ENCODE data around the gene CA7. TPM values are rescaled to one million over a fixed set of nuclear protein-coding genes. Genes with fewer than 3 reads are reported as not detected.

The CA7 gene
- total RNA-seq, 4 donors from 2014 or later = not detected

DNA sequence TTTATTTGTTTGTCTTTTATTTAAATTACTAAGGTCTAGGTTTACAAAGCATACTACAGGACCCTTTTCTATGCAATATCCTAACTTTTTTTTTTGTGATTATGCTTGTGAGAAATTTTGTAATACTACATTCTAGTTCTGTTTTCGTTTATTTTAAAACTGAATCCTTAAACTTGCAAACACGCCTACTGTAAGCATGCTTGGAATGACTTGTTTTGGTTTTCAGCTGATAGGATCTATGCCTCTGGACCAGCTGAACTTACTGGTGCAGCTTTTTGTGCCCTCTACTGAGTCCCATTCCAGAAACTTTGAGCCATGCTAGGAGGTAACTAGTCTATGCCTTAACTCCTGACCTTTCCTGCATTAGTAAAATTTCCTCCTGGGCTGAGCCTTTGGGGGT, 42.1 kb downstream of the CA7 start:
- ATAC-seq = no peak
- Histone ChIP-seq H3K9me3 (no peaks in the 10 kb centered on the region), H3K4me1 (peaks cover 0 to 10% (median 0%) of the 10 kb centered on the region in 3 donors), H3K27ac (no peak overlapping the region), H3K27me3 (no peaks in the 10 kb centered on the region), H3K36me3 (peaks cover 0 to 48% of the 10 kb centered on the region in 2 donors), H3K4me3 (no peak overlapping the region)
- no peak for TF ChIP-seq EP300 (IDR thresholded peaks at IDR 0.05)
- no peak for TF ChIP-seq CTCF (IDR thresholded peaks at IDR 0.05)
- TF ChIP-seq POLR2A (IDR thresholded peaks at IDR 0.05) = no peak
- TF ChIP-seq POLR2AphosphoS5 (IDR thresholded peaks at IDR 0.05) = no peak
- WGBS, 2 donors (ENCODE audit: low coverage in 1 of 2) = 45 to 64% methylated on average over 2 of the region's 2 CpGs

DNA sequence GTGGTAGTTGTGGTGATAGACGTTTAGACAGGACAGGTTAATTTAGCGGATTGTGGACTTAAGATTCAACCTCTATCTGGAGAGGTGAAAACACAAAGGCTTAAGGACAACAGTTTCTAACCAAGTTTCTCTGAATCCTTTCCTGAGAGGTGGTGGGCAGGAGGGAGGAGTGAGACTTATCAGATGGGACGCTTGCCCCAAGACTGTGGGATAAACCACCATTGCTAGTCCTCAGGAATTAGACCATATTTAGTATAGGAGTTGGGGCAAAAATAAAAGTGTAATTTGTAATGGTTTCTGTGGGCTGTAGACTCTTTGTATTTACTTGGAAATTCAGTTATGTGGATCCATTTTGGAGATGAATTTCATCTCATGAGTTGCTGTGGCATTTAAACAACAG, 42.7 kb downstream of the CA7 start:
- no peak for TF ChIP-seq EP300 (IDR thresholded peaks at IDR 0.05)
- TF ChIP-seq POLR2AphosphoS5 (IDR thresholded peaks at IDR 0.05) = no peak
- TF ChIP-seq CTCF (IDR thresholded peaks at IDR 0.05) = no peak
- Histone ChIP-seq H3K4me3 (no peak overlapping the region), H3K27ac (no peak overlapping the region), H3K9me3 (no peaks in the 10 kb centered on the region), H3K4me1 (peaks cover 0 to 4% (median 0%) of the 10 kb centered on the region in 3 donors), H3K36me3 (peaks cover 0 to 50% of the 10 kb centered on the region in 2 donors), H3K27me3 (no peaks in the 10 kb centered on the region)
- ATAC-seq = no peak
- 68 to 83% methylated on average over 1 to 2 of the region's 3 CpGs for WGBS, 2 donors (ENCODE audit: low coverage in 1 of 2)

GRCh38 chr16:66888647-66889615, 44.7 kb downstream of the CA7 start:
- no peaks in the 10 kb centered on the region for H3K4me1 ChIP-seq
- no peak overlapping the region for H3K4me3 ChIP-seq
- 90 to 91% methylated on average over 6 of the region's 6 CpGs for WGBS, 2 donors (ENCODE audit: low coverage in 1 of 2)
- H3K27ac ChIP-seq = no peak overlapping the region
- H3K36me3 ChIP-seq = peaks cover 0 to 42% of the 10 kb centered on the region in 2 donors
- no peaks in the 10 kb centered on the region for H3K9me3 ChIP-seq
- TF ChIP-seq CTCF (IDR thresholded peaks at IDR 0.05) (no peak), EP300 (IDR thresholded peaks at IDR 0.05) (no peak), POLR2A (IDR thresholded peaks at IDR 0.05) (no peak), POLR2AphosphoS5 (IDR thresholded peaks at IDR 0.05) (no peak)
- ATAC-seq = no peak
- H3K27me3 ChIP-seq = no peaks in the 10 kb centered on the region

GRCh38 chr16:66889622-66890021, 45.4 kb downstream of the CA7 start:
- no peak for ATAC-seq
- Histone ChIP-seq H3K36me3 (peaks cover 0 to 35% of the 10 kb centered on the region in 2 donors), H3K27ac (no peak overlapping the region), H3K9me3 (no peaks in the 10 kb centered on the region), H3K27me3 (no peaks in the 10 kb centered on the region), H3K4me3 (no peak overlapping the region), H3K4me1 (no peaks in the 10 kb centered on the region)
- TF ChIP-seq EP300 (IDR thresholded peaks at IDR 0.05) (no peak), POLR2A (IDR thresholded peaks at IDR 0.05) (no peak), CTCF (IDR thresholded peaks at IDR 0.05) (no peak), POLR2AphosphoS5 (IDR thresholded peaks at IDR 0.05) (no peak)
- WGBS, 2 donors (ENCODE audit: low coverage in 1 of 2) = 65 to 67% methylated on average over 4 of the region's 4 CpGs

- TF ChIP-seq POLR2AphosphoS5 (IDR thresholded peaks at IDR 0.05) (no peak), EP300 (IDR thresholded peaks at IDR 0.05) (no peak), POLR2A (IDR thresholded peaks at IDR 0.05) (no peak), CTCF (IDR thresholded peaks at IDR 0.05) (no peak)
- Histone ChIP-seq H3K27me3 (no peaks in the 10 kb centered on the region), H3K4me3 (no peak overlapping the region), H3K4me1 (peaks cover 0 to 10% (median 2%) of the 10 kb centered on the region in 3 donors), H3K36me3 (peaks cover 0 to 24% of the 10 kb centered on the region in 2 donors), H3K27ac (no peak overlapping the region), H3K9me3 (no peaks in the 10 kb centered on the region)
- WGBS, 2 donors (ENCODE audit: low coverage in 1 of 2) = 68 to 89% methylated on average over 1 to 2 of the region's 2 CpGs
- no peak for ATAC-seq
Measured at GRCh38 chr16:66890799-66891198, 46.6 kb downstream of the CA7 start.
